Muscle of leg (tissue), 11 donors: ENCODE measurements around the gene PLPP4. TPM values are rescaled to one million over a fixed set of nuclear protein-coding genes. Genes with fewer than 3 reads are reported as not detected.

ENCODE experiments used
- DNase-seq: peaks from one replicate; pipeline ENCODE4 v3.0.0; 2013
- H3K27ac ChIP-seq: one replicate; pipeline ENCODE4 v1.5.1; 2013; ENCODE audit warnings: mild to moderate bottlenecking, low read length, control low read depth
- H3K27me3 ChIP-seq: one replicate; pipeline ENCODE4 v1.6.1; 2013; ENCODE audit warnings: low read length; ENCODE audit not compliant: control insufficient read depth, insufficient read depth
- H3K36me3 ChIP-seq: one replicate; pipeline ENCODE4 v1.6.1; 2013; ENCODE audit warnings: low read length; ENCODE audit not compliant: control insufficient read depth, insufficient read depth
- H3K4me1 ChIP-seq: one replicate; pipeline ENCODE4 v1.6.1; 2013; ENCODE audit warnings: low read length; ENCODE audit not compliant: control insufficient read depth, insufficient read depth
- H3K4me3 ChIP-seq: one replicate; pipeline ENCODE4 v1.5.1; 2013; ENCODE audit warnings: low read length, control low read depth
- H3K9me3 ChIP-seq: replicated peaks from 2 replicates; pipeline ENCODE4 v1.6.1; 2013; ENCODE audit warnings: low read depth, low read length; ENCODE audit not compliant: control insufficient read depth
- WGBS: methylation state at CpG from one replicate; pipeline ENCODE4 v1.1.5; 2013; ENCODE audit warnings: missing lambda C conversion rate; ENCODE audit not compliant: insufficient coverage; 5-methylcytosine and 5-hydroxymethylcytosine counted together
- polyA plus RNA-seq, 8 donors: library from polyadenylated mRNA; unstranded; fragments of 120-200 nt; gene quantifications; one replicate each; pipeline versions ENCODE4 v1.2.1 to v1.2.3, GENCODE V29; 2013; ENCODE audit warnings: inconsistent platforms in 1 of 8, low replicate concordance in 1 of 8; ENCODE audit not compliant: insufficient read length in 8 of 8, insufficient read depth in 1 of 8
- total RNA-seq: library from RNA; stranded (reverse); fragments of 120-200 nt; gene quantifications from one replicate; pipeline ENCODE4 v1.2.4, GENCODE V29; 2013

Gene PLPP4
- total and polyA plus RNA-seq, 9 donors, result 0.14 to 1.7 (median 0.32) TPM; not detected in 1

DNA sequence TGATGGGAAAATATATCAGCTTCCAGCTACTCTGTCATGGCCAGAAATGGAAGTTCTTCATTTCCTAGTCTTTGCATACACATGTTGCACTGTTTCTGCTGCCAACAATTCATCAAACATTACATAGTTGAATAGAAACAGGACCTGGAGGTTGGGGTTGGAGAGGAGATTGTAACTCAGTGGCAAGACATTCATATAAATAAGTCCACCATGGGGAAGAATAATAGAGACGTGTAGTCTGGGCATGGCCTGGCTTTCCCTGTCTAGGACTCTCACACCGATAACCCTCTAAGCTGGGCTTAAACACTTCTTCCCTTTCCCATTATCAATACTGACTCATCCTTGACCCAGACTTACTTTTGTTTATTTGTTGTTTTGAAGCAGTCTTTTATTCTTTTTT lies 155.7 kb downstream of the PLPP4 start:
- Histone ChIP-seq H3K4me3 (no peak overlapping the region), H3K9me3 (peaks cover 2% of the 10 kb centered on the region), H3K4me1 (no peaks in the 10 kb centered on the region), H3K27me3 (no peaks in the 10 kb centered on the region), H3K36me3 (no peaks in the 10 kb centered on the region), H3K27ac (no peak overlapping the region)
- DNase-seq, result no peak
- no CpG with 5 or more reads among the region's 2 CpGs for WGBS

DNA sequence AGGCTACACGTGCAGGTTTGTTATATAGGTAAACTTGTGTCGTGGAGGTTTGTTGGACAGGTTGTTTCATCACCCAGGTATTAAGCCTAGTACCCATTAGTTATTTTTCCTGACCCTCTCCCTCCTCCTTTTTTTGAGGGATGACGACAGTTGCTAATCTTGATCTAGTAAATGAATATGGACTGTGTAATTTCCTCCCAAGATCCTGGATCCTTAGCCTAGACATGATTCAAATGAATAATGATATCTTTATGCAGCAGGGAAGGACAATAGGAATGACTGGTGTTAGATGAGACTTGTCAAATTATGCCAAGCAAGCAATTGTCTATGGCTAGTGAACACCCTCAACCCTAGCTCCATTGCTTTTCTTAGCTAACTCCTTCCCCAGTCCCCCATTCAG lies 156.2 kb downstream of the PLPP4 start:
- DNase-seq, result no peak
- H3K9me3 ChIP-seq, result peaks cover 4% of the 10 kb centered on the region
- no CpG with 5 or more reads among the region's 3 CpGs for WGBS
- no peaks in the 10 kb centered on the region for H3K36me3 ChIP-seq
- no peak overlapping the region for H3K27ac ChIP-seq
- H3K4me1 ChIP-seq, result no peaks in the 10 kb centered on the region
- no peaks in the 10 kb centered on the region for H3K27me3 ChIP-seq
- H3K4me3 ChIP-seq, result no peak overlapping the region

DNA sequence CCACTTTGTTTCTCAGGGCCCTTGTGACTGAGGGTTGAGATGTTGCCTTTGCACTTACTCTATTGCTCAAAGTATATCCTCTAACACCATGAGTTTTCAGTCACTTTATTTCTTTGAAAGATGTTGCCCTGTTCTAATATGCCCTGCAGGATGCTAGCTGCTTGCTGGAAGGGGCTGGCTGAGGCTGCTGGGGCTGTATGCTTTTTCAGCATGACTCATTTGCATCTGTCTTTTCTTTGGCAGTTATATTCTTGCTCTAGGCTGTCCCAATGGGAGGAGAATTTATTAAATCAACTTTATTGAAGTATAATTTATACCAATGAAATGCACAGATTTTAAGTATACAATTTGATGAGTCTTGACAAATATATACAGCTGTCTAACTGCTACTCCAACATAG lies 157.7 kb downstream of the PLPP4 start:
- H3K9me3 ChIP-seq, result peaks cover 4% of the 10 kb centered on the region
- H3K4me3 ChIP-seq, result no peak overlapping the region
- no peak overlapping the region for H3K27ac ChIP-seq
- H3K4me1 ChIP-seq, result no peaks in the 10 kb centered on the region
- DNase-seq, result no peak
- H3K27me3 ChIP-seq, result no peaks in the 10 kb centered on the region
- H3K36me3 ChIP-seq, result no peaks in the 10 kb centered on the region

DNA sequence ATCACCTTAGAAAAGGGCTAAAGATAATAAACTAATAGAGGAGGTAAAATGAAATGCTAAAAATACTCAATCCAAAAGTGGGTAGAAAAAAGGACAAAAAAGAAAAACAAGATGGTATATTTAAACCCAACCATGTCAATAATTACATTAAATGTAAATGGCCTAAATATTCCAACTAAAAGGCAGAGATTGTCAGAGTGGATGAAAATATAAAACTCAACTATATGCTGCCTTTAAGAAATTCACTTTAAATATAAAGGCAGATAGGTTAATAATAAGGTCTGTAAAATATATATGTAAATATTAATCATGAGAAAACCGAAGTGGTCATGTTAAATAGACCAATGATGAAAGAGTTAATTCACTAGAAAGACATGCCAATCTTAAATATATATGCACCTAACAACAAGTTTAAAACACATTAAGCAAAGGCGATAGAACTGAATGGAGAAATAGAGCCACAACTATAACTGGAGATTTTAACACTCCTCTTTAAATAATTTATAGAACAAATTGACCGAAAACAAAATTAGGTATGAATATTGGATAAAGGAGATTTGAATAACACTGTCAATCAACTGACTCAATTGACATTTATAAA lies 159.4 kb downstream of the PLPP4 start:
- H3K27ac ChIP-seq, result no peak overlapping the region
- DNase-seq, result no peak
- H3K36me3 ChIP-seq, result no peaks in the 10 kb centered on the region
- no peaks in the 10 kb centered on the region for H3K4me1 ChIP-seq
- no peaks in the 10 kb centered on the region for H3K27me3 ChIP-seq
- no CpG with 5 or more reads among the region's 3 CpGs for WGBS
- H3K4me3 ChIP-seq, result no peak overlapping the region
- peaks cover 4% of the 10 kb centered on the region for H3K9me3 ChIP-seq

DNA sequence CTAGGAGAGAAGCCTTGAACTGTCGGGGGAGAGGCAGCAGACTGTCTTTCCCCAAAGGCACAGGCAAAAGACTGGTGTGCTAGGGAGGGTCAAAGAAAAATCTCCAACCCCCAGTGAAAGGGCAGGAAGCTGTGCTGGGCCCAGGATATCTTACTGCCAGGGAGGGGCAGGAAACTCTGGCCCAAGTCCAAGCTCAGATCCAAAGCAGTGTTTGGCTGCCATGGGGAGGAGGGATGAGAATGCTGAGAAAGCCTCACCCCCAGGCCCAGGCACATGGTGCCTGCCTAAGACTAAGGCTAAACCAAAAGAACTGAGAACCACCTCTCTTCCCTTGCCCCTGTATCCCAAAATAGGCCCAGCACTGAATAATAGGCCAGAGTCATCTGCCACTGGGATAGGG lies 171.2 kb downstream of the PLPP4 start:
- Histone ChIP-seq H3K36me3 (no peaks in the 10 kb centered on the region), H3K9me3 (no peaks in the 10 kb centered on the region), H3K4me3 (no peak overlapping the region), H3K27me3 (no peaks in the 10 kb centered on the region), H3K27ac (no peak overlapping the region), H3K4me1 (no peaks in the 10 kb centered on the region)
- 80% methylated on average over 1 of the region's 1 CpG for WGBS
- DNase-seq, result no peak

DNA sequence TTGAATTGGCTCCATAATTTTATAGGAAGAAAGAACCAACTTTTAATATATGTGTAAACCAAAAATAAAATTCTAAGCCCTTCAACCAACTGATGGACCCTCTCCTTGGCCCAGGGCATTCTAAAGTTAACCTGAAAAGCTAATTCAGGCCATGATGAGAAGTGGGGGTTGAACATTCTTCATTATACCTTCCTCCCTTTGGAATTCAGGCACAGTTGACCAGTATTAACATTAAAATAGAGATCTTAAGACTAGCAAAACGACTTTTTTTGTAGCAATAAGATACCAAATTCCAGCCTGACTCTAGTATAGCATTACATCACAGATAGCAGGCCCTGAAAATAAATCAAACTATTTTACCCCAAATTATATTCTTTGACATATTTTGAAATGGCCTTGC lies 173.2 kb downstream of the PLPP4 start:
- Histone ChIP-seq H3K27ac (no peak overlapping the region), H3K27me3 (no peaks in the 10 kb centered on the region), H3K4me3 (no peak overlapping the region), H3K36me3 (no peaks in the 10 kb centered on the region), H3K9me3 (no peaks in the 10 kb centered on the region), H3K4me1 (no peaks in the 10 kb centered on the region)
- no peak for DNase-seq
- WGBS, result no CpG with 5 or more reads among the region's 1 CpG

DNA sequence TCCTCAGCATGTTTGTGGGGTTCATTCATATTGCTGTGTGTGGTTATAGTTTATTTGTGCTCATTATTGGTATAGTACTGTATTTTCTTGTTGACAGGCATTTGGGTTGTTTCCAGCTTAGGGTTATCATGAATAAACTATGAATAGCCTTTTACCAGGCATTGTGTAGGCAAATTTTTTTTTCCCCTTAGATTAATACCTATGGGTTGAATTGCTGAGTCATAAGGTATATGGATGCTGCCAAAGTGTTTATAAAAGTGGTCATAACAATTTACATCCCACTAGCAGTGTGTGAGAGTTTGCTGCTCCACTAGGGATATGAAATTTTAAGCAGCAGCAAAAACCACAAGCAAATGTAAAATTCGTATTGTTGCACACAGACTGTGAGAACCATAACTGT lies 175.0 kb downstream of the PLPP4 start:
- no peak overlapping the region for H3K4me3 ChIP-seq
- H3K27me3 ChIP-seq, result no peaks in the 10 kb centered on the region
- no peaks in the 10 kb centered on the region for H3K36me3 ChIP-seq
- no peaks in the 10 kb centered on the region for H3K4me1 ChIP-seq
- no peaks in the 10 kb centered on the region for H3K9me3 ChIP-seq
- no peak overlapping the region for H3K27ac ChIP-seq
- WGBS, result 44% methylated on average over 1 of the region's 1 CpG
- DNase-seq, result no peak

DNA sequence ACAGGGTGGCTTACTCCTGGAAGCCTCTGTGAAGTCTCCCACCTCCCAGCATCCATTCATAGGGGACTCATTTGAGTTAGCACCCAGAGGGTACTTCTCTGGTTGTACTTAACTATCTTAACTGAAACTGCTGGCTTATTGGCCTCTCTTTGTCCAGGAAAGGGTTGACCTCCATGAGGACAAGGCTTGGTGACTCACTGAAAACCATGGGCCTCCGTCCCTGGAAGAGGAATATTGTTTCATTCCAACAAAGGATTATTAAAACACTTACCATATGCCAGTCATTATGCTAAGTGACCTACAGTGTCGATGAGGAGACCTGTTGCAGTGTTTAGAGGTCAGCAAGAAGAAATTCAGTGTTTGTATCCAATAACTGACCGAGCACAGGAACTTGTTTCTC lies 175.9 kb downstream of the PLPP4 start:
- Histone ChIP-seq H3K4me3 (no peak overlapping the region), H3K9me3 (no peaks in the 10 kb centered on the region), H3K27me3 (no peaks in the 10 kb centered on the region), H3K4me1 (no peaks in the 10 kb centered on the region), H3K27ac (no peak overlapping the region), H3K36me3 (no peaks in the 10 kb centered on the region)
- no peak for DNase-seq
- WGBS, result no CpG with 5 or more reads among the region's 3 CpGs

DNA sequence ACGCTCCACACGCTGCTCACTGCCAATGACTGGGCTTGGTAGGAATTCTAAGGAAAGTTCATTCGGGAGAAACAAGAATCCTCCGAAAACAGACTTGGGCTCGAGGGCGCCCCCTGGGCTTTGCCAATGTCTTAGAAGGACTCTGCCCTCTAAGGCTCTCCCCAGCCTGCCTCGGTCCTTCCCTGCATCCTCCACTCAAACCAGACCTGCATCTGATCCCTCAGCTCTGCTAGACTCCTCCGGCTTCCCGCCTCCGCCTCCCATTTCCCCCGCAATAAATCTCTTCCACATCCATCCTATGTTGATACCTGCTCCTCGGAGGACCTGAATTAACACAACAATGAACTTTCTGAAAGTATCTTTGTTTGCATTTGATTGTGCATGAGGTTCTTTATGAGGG lies 177.6 kb downstream of the PLPP4 start:
- Histone ChIP-seq H3K27ac (no peak overlapping the region), H3K4me3 (no peak overlapping the region), H3K27me3 (no peaks in the 10 kb centered on the region), H3K4me1 (no peaks in the 10 kb centered on the region), H3K9me3 (no peaks in the 10 kb centered on the region), H3K36me3 (no peaks in the 10 kb centered on the region)
- 77% methylated on average over 7 of the region's 12 CpGs for WGBS
- no peak for DNase-seq
